Measurements from ENCODE around the gene GRIN2A. TPM values are rescaled to one million over a fixed set of nuclear protein-coding genes. Genes with fewer than 3 reads are reported as not detected.

The GRIN2A gene
- total RNA-seq, 1 donor from 2014 or later = 0.56 TPM

- ATAC-seq = no peak
- H3K4me1 ChIP-seq = no peaks in the 10 kb centered on the region
- TF ChIP-seq CTCF (IDR thresholded peaks at IDR 0.05) = no peak
These were observed 315.1 kb downstream of the GRIN2A start for GRCh38 chr16:9867176-9867575.

DNA sequence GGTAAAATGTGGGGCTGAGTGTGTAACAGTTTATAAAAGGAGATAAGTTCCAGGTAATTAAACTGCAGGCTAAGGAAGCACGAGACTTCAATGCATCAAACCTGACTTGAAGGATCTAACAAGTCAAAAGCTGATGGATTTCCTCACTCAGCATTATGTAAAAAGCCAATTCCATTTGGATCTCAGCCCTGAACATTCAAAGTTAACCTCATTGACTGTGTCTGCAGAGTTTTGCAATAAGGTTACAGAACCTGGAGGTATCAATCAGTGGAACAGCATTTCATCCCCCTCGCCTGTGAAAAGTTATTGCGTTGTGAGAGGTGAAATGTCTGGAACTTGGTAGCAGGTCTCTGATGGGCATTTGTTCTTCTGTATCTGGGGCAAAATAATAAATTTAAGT, 317.8 kb downstream of the GRIN2A start:
- intact Hi-C loops (cut with DNase I) = no loop called here
- ATAC-seq (no peak), DNase-seq (no peak)
- H3K27me3 ChIP-seq (ENCODE audit: low read depth) = no peaks in the 10 kb centered on the region
- no peak overlapping the region for H3K4me3 ChIP-seq
- no peak overlapping the region for H3K27ac ChIP-seq
- no peak for TF ChIP-seq CTCF (IDR thresholded peaks at IDR 0.05)
- H3K4me1 ChIP-seq = no peaks in the 10 kb centered on the region
- no peaks in the 10 kb centered on the region for H3K9me3 ChIP-seq
- H3K36me3 ChIP-seq = no peaks in the 10 kb centered on the region

More at GRCh38 chr16:9867176-9867575, 315.1 kb downstream of the GRIN2A start:
- intact Hi-C loops (cut with DNase I) = no loop called here
- Histone ChIP-seq H3K4me3 (no peak overlapping the region), H3K9me3 (no peaks in the 10 kb centered on the region), H3K27ac (no peak overlapping the region), H3K36me3 (no peaks in the 10 kb centered on the region), H3K27me3 (ENCODE audit: low read depth) (no peaks in the 10 kb centered on the region)
- no peak for DNase-seq

DNA sequence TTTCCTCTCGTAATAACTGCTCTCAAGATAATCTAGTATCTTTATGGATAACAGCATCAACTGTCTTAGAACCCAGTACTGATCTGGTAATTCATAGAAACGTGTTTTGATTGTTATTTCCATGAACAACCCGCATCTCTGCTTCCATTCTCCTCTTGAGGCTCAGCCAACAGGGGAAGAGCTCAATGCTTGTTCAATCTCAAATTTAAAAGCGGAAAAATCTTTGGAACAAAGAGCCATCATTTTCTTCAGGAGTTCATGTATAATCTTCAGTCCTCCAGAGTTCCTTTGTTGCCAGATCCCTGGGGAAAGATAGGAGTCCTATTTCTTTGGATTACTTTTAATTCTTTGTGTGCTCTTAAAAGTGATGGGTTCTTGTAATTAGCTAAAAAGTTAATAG, 319.9 kb downstream of the GRIN2A start:
- no peak for DNase-seq
- intact Hi-C loops (cut with DNase I) = no loop called here
- TF ChIP-seq CTCF (IDR thresholded peaks at IDR 0.05) = no peak

DNA sequence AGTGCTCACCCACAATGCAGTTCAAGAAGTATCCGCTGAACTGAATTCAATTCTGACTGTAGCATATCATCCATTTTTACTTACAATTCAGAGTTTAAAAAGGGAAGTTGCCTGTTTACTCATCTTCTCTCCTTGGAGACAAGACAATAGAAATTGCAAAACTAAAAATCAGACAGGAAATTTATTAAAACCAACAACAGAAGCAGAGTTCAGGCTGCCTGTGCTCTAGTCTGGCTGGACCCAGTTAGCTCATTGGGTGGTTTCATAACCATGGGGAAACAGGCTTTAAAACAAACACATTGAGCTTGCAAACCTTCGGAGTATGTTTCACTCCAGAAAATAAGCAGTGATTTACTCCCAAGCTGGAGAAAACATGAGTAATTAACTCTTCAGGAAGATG, 321.4 kb downstream of the GRIN2A start:
- H3K27ac ChIP-seq = no peak overlapping the region
- no peaks in the 10 kb centered on the region for H3K4me1 ChIP-seq
- TF ChIP-seq CTCF (IDR thresholded peaks at IDR 0.05) = no peak
- no peak for DNase-seq
- peak in 1 of 2 donors; percentile 19 for ATAC-seq
- H3K27me3 ChIP-seq (ENCODE audit: low read depth) = no peaks in the 10 kb centered on the region
- no peak overlapping the region for H3K4me3 ChIP-seq
- intact Hi-C loops (cut with DNase I) = no loop called here
- no peaks in the 10 kb centered on the region for H3K9me3 ChIP-seq
- no peaks in the 10 kb centered on the region for H3K36me3 ChIP-seq

More for the DNA sequence above, 319.9 kb downstream of the GRIN2A start:
- Histone ChIP-seq H3K9me3 (no peaks in the 10 kb centered on the region), H3K27ac (no peak overlapping the region), H3K4me1 (no peaks in the 10 kb centered on the region), H3K27me3 (ENCODE audit: low read depth) (no peaks in the 10 kb centered on the region), H3K36me3 (no peaks in the 10 kb centered on the region), H3K4me3 (no peak overlapping the region)
- ATAC-seq = no peak

GRCh38 chr16:9859701-9860327, 322.4 kb downstream of the GRIN2A start:
- TF ChIP-seq CTCF (IDR thresholded peaks at IDR 0.05) = no peak
- no peak overlapping the region for H3K4me3 ChIP-seq
- H3K4me1 ChIP-seq = no peaks in the 10 kb centered on the region
- H3K36me3 ChIP-seq = no peaks in the 10 kb centered on the region
- no peaks in the 10 kb centered on the region for H3K27me3 ChIP-seq (ENCODE audit: low read depth)
- ATAC-seq = no peak
- no peak for DNase-seq
- H3K27ac ChIP-seq = no peak overlapping the region
- intact Hi-C loops (cut with DNase I) = no loop called here
- no peaks in the 10 kb centered on the region for H3K9me3 ChIP-seq

Data from lower lobe of right lung (tissue), 2 donors.